Heart left ventricle (tissue), 16 donors: ENCODE results near the gene DAB1. TPM values are rescaled to one million over a fixed set of nuclear protein-coding genes. Genes with fewer than 3 reads are reported as not detected.

Source experiments
- ATAC-seq, 4 donors: fragments of 200-7000 bp; cut with Tn5 transposase; one replicate each; pipeline ENCODE4 v1.9.1; 2020 to 2022; ENCODE audit warnings: moderate library complexity in 4 of 4, mild to moderate bottlenecking in 3 of 4, moderate number of reproducible peaks in 1 of 4
- DNase-seq, 5 donors: peaks; one replicate each; pipeline ENCODE4 v3.0.0-alpha.2; 2020
- H3K27ac ChIP-seq, 12 donors: fragments of 200-600 bp; sonication (generic) in 4 of 12; one replicate each; pipeline versions ENCODE4 v1.5.0 to v1.8.0; 2016 to 2022; ENCODE audit warnings: mild to moderate bottlenecking in 2 of 12
- H3K27me3 ChIP-seq, 9 donors: fragments of 200-600 bp; sonication (generic) in 2 of 9; one replicate each; pipeline versions ENCODE4 v1.5.1 to v1.8.0; 2016 to 2022; ENCODE audit warnings: mild to moderate bottlenecking in 3 of 9
- H3K36me3 ChIP-seq, 9 donors: fragments of 200-600 bp; sonication (generic) in 2 of 9; one replicate each; pipeline versions ENCODE4 v1.5.0 to v1.8.0; 2018 to 2022; ENCODE audit warnings: mild to moderate bottlenecking in 2 of 9
- H3K4me1 ChIP-seq, 12 donors: fragments of 200-600 bp; sonication (generic) in 4 of 12; one replicate each; pipeline versions ENCODE4 v1.5.0 to v1.8.0; 2016 to 2022; ENCODE audit warnings: mild to moderate bottlenecking in 3 of 12
- H3K4me3 ChIP-seq, 12 donors: fragments of 200-600 bp; sonication (generic) in 4 of 12; one replicate each; pipeline versions ENCODE4 v1.5.0 to v1.8.0; 2017 to 2022; ENCODE audit warnings: mild to moderate bottlenecking in 9 of 12, moderate library complexity in 4 of 12
- H3K9me3 ChIP-seq, 12 donors: fragments of 200-600 bp; sonication (generic) in 4 of 12; one replicate each; pipeline versions ENCODE4 v1.5.0 to v1.8.0; 2016 to 2022; ENCODE audit warnings: mild to moderate bottlenecking in 1 of 12
- CTCF ChIP-seq, 12 donors: fragments of 200-600 bp; sonication (generic) in 4 of 12; IDR thresholded peaks; one replicate each; pipeline versions ENCODE4 v1.5.0 to v1.8.0; 2018 to 2022; ENCODE audit warnings: antibody characterized with exemption in 12 of 12, mild to moderate bottlenecking in 5 of 12
- POLR2A ChIP-seq, 2 donors: fragments of 450-650 bp; IDR thresholded peaks; one replicate each; pipeline ENCODE4 v1.6.1; 2017; ENCODE audit warnings: antibody characterized with exemption in 2 of 2, mild to moderate bottlenecking in 2 of 2, moderate library complexity in 2 of 2
- WGBS, 4 donors: extraction: QIAGEN DNeasy Blood & Tissue Kit in 2 of 4; methylation state at CpG; one replicate each; pipeline versions ENCODE4 v1.1.5 to v1.1.7; 2013 to 2018; 5-methylcytosine and 5-hydroxymethylcytosine counted together
- intact Hi-C, 10 donors: fragments of 100-400 bp; cut with DNase I; formaldehyde crosslinking; loops; one replicate each; pipeline versions ENCODE4 v1.11.1 to v1.14.2; 2022
- polyA plus RNA-seq, 2 donors: library from polyadenylated mRNA; stranded (reverse); fragments of 200-250 nt; gene quantifications; one replicate each; pipeline ENCODE4 v1.2.3, GENCODE V29; 2013
- total RNA-seq, 9 donors: library from RNA; depleted of rRNA in 2 of 9; stranded (reverse); fragments of >200 nt in 2 of 9; fragmentation: NEBNext Ultra II Directional in 3 of 9; extraction: Animal tissue kit (Norgen Biotek cat#: 25700) in 3 of 9; gene quantifications; one replicate each; pipeline versions ENCODE4 v1.1.0 to v1.2.4, GENCODE V29; 2016 to 2023
- donor health status: ischemic (EF 13 %, LVEDD 7.1; RV severe dilation, severe dysfunction).
- donor health status: healthy with polysubstance abuse.
- donor health status: DM: no; HTN: yes; CAD: no.
- donor health status: DM: no; HTN: no; CAD: no.
- donor health status: ischemic (EF 25% LVEDD 6.9; RV normal size, moderate dysfunction).
- donor health status: ischemic (EF 25% LVEDD 5.7; RV mildly dilated, moderate dysfunction).
- donor health status: healthy.
- donor health status: DM: yes; HTN: yes; CAD: no.
- donor health status: ischemic (EF 35%, LVEDD 5.7; RV mildly dilated, moderate dysfunction).
- donor health status: nonischemic (EF 11% LVEDD 7.7; RV severe dilation, severe dysfunction).
- donor health status: DM: yes; HTN: yes; CAD: no.
- donor health status: PGD.
- donor health status: ischemic (EF 29% LVEDD 5.4; RV normal size, mild dysfunction).
- donor health status: nonischemic (EF 23%, LVEDD 6.1; RV moderate dilation, normal function).

Gene DAB1
- total and polyA plus RNA-seq, 11 donors, result 0.26 to 28.8 (median 5.2) TPM

- H3K9me3 ChIP-seq, result peaks cover 0 to 4% (median 0%) of the 10 kb centered on the region in 12 donors
- TF ChIP-seq CTCF (IDR thresholded peaks at IDR 0.05) (no peak), POLR2A (IDR thresholded peaks at IDR 0.05) (no peak)
- ATAC-seq (no peak), DNase-seq (no peak)
- H3K36me3 ChIP-seq, result no peaks in the 10 kb centered on the region
- WGBS, 4 donors, result 70 to 97% (median 84%) methylated on average over 1 of the region's 1 CpG
- no peak overlapping the region for H3K4me3 ChIP-seq
- no peak overlapping the region for H3K27ac ChIP-seq
- no peaks in the 10 kb centered on the region for H3K27me3 ChIP-seq
- H3K4me1 ChIP-seq, result peaks cover 0 to 12% (median 0%) of the 10 kb centered on the region in 12 donors
- intact Hi-C loops, result no loop called here
These were observed 265.3 kb downstream of the DAB1 start for GRCh38 chr1:57158604-57158998.

DNA sequence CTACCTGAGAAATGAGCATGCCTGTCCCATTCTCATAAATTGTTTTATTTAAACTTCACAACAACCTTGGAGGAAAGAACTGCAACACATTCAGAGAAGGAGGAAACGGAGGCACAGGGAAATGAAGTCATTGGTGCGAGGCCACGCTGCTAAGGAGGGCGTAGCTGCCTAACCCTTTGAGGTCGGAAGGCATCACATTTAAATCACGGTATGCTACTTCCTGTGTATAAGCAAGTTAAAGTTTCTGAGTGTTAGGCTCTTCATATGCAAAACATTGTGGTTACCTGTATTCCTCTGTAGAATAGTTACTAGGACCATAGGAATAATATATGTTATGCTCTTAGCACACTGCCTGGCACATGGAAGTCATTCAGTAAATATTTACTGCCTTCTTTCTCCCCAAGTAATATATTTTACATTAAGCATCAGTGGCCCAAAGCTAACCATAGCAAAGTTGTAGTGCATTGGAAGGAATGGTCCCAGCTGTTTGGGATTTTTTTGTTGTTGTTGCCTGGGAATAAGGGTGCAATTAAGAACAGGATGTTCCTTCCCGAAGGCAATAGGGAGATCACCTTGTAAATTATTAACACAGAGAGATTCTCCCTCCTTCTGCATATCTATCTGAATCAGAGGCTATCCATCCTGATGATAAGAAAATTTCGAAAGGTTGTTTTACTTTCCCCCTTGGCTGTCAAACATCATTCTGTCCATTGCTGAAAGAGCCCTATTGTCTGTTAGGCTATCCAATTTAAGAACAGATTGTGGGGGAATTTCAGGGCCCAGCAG lies 265.8 kb downstream of the DAB1 start:
- intact Hi-C loops, result no loop called here
- Histone ChIP-seq H3K36me3 (no peaks in the 10 kb centered on the region), H3K4me1 (peaks cover 0 to 6% (median 0%) of the 10 kb centered on the region in 12 donors), H3K27me3 (no peaks in the 10 kb centered on the region), H3K9me3 (peaks cover 0 to 4% (median 0%) of the 10 kb centered on the region in 12 donors), H3K4me3 (no peak overlapping the region), H3K27ac (no peak overlapping the region)
- no peak for DNase-seq
- ATAC-seq, result no peak
- 61 to 70% (median 70%) methylated on average over 8 of the region's 8 CpGs for WGBS, 4 donors
- TF ChIP-seq CTCF (IDR thresholded peaks at IDR 0.05) (no peak), POLR2A (IDR thresholded peaks at IDR 0.05) (no peak)

DNA sequence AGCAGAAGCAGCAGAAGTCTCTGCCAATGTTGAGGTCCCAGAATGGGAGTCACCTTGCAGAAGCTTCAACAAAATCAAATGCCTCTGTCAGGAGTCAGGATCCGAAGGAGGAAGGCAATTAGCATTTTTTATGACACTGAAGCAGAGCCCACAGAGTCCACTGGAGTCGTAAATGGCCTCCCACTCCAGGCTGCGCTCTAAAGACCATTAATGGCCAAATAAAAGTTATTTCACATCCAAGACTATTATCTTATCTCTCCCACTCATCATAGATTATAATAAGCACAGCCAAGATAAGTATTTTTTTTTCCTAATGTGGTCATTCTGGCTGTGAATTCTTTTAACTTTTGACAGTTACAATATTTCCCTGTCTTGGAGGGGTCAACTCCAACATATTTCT lies 267.0 kb downstream of the DAB1 start:
- DNase-seq (no peak), ATAC-seq (no peak)
- no peaks in the 10 kb centered on the region for H3K27me3 ChIP-seq
- 81 to 88% (median 85%) methylated on average over 3 of the region's 3 CpGs for WGBS, 4 donors
- H3K27ac ChIP-seq, result no peak overlapping the region
- H3K4me3 ChIP-seq, result no peak overlapping the region
- no peaks in the 10 kb centered on the region for H3K4me1 ChIP-seq
- H3K36me3 ChIP-seq, result no peaks in the 10 kb centered on the region
- intact Hi-C loops, result no loop called here
- H3K9me3 ChIP-seq, result peaks cover 0 to 4% (median 0%) of the 10 kb centered on the region in 12 donors
- TF ChIP-seq CTCF (IDR thresholded peaks at IDR 0.05), result no peak
- no peak for TF ChIP-seq POLR2A (IDR thresholded peaks at IDR 0.05)

DNA sequence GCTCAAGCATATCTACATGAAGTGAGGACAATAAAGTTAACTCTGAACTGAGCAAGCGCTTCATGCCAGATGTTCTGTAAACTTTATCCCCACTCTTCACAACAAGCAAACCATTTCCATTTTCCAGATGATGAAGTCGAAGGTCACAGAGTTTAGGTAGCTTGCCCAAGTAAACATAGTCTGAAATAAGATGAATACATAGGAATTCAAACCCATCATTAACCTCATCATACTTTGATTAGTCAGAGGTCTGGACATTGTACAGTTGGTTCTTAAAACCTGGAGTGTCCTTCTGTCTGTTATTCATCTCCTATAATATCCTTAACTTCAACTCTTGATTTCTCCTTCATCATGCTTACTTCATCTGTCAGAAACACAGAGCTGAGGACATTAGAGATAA lies 277.8 kb downstream of the DAB1 start:
- no peaks in the 10 kb centered on the region for H3K9me3 ChIP-seq
- TF ChIP-seq POLR2A (IDR thresholded peaks at IDR 0.05) (no peak), CTCF (IDR thresholded peaks at IDR 0.05) (no peak)
- DNase-seq (no peak), ATAC-seq (no peak)
- 84 to 96% (median 87%) methylated on average over 2 of the region's 2 CpGs for WGBS, 4 donors
- H3K4me3 ChIP-seq, result no peak overlapping the region
- intact Hi-C loops, result no loop called here
- H3K4me1 ChIP-seq, result no peaks in the 10 kb centered on the region
- no peaks in the 10 kb centered on the region for H3K27me3 ChIP-seq
- no peak overlapping the region for H3K27ac ChIP-seq
- H3K36me3 ChIP-seq, result no peaks in the 10 kb centered on the region
